CD4-positive, alpha-beta T cell treated with Interleukin-4 for 1 hour (primary cell): ENCODE data around the gene LHFPL3.

Experiments used
- DNase-seq, 2 donors: peaks; one replicate each; pipeline ENCODE4 v3.0.0-alpha.2; 2020 to 2022

Gene LHFPL3

GRCh38 chr7:104761892-104762291 lies 433.5 kb downstream of the LHFPL3 start:
- DNase-seq: no peak

GRCh38 chr7:104767113-104767512 lies 438.7 kb downstream of the LHFPL3 start:
- no peak for DNase-seq

- no peak for DNase-seq
These were observed 439.6 kb downstream of the LHFPL3 start for GRCh38 chr7:104767826-104768536.

- DNase-seq: no peak
These were observed 444.3 kb downstream of the LHFPL3 start for GRCh38 chr7:104772405-104773345.

GRCh38 chr7:104773796-104774195 lies 445.4 kb downstream of the LHFPL3 start:
- no peak for DNase-seq

- DNase-seq: no peak
These were observed 447.1 kb downstream of the LHFPL3 start for GRCh38 chr7:104775531-104775930.

- DNase-seq: no peak
These were observed 448.9 kb downstream of the LHFPL3 start for GRCh38 chr7:104777301-104777800.

- DNase-seq: no peak
These were observed 451.5 kb downstream of the LHFPL3 start for GRCh38 chr7:104779888-104780287.

GRCh38 chr7:104784686-104785085 lies 456.3 kb downstream of the LHFPL3 start:
- DNase-seq: no peak

- no peak for DNase-seq
These were observed 461.4 kb downstream of the LHFPL3 start for GRCh38 chr7:104789780-104790179.

GRCh38 chr7:104790440-104790839 lies 462.0 kb downstream of the LHFPL3 start:
- no peak for DNase-seq

- DNase-seq: no peak
These were observed 462.7 kb downstream of the LHFPL3 start for GRCh38 chr7:104791080-104791479.

GRCh38 chr7:104793066-104793465 lies 464.7 kb downstream of the LHFPL3 start:
- DNase-seq: no peak

GRCh38 chr7:104794154-104794553 lies 465.8 kb downstream of the LHFPL3 start:
- no peak for DNase-seq

GRCh38 chr7:104794589-104794988 lies 466.2 kb downstream of the LHFPL3 start:
- no peak for DNase-seq

GRCh38 chr7:104795086-104795485 lies 466.7 kb downstream of the LHFPL3 start:
- no peak for DNase-seq

- no peak for DNase-seq
These were observed 467.4 kb downstream of the LHFPL3 start for GRCh38 chr7:104795616-104796398.

GRCh38 chr7:104800307-104800706 lies 471.9 kb downstream of the LHFPL3 start:
- DNase-seq: no peak

GRCh38 chr7:104801022-104801421 lies 472.6 kb downstream of the LHFPL3 start:
- no peak for DNase-seq

GRCh38 chr7:104803931-104804330 lies 475.5 kb downstream of the LHFPL3 start:
- no peak for DNase-seq

- no peak for DNase-seq
These were observed 476.3 kb downstream of the LHFPL3 start for GRCh38 chr7:104804696-104805095.

- DNase-seq: no peak
These were observed 477.3 kb downstream of the LHFPL3 start for GRCh38 chr7:104805449-104806317.
